Right renal cortex interstitium (tissue), 3 donors: ENCODE results near the gene ZBTB40. TPM values are rescaled to one million over a fixed set of nuclear protein-coding genes. Genes with fewer than 3 reads are reported as not detected.

ENCODE experiments used
- DNase-seq, 3 donors: peaks; one replicate each; pipeline ENCODE4 v3.0.0-alpha.2; 2013; ENCODE audit warnings: low read depth in 3 of 3, low spot score in 2 of 3
- polyA plus RNA-seq, 3 donors: library from polyadenylated mRNA; unstranded; fragments of 120-200 nt; gene quantifications; one replicate each; pipeline ENCODE4 v1.2.1, GENCODE V29; 2013; ENCODE audit not compliant: insufficient read length in 3 of 3

The ZBTB40 gene
- polyA plus RNA-seq, 3 donors: 18.4 to 19.8 (median 19.3) TPM

DNA sequence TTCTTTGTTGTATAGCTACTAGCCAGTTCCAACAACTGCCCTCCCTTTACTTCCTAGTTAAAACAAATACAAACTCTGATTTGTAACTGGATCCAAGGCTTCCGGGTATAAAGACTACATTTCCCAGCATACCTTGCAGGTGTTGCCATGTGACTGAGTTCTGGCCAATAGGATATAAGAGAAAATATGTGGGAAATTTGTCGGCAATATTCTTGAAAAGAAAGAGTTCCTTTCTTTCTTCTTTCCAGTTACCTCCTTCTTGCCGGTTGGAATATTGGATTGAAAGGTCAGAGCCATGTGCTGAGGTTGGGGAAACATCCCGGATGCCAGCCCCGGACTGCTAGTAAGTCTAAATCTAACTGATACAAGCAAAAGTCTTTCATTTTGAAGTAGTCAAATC lies 23.0 kb upstream of the ZBTB40 start:
- DNase-seq: no peak

DNA sequence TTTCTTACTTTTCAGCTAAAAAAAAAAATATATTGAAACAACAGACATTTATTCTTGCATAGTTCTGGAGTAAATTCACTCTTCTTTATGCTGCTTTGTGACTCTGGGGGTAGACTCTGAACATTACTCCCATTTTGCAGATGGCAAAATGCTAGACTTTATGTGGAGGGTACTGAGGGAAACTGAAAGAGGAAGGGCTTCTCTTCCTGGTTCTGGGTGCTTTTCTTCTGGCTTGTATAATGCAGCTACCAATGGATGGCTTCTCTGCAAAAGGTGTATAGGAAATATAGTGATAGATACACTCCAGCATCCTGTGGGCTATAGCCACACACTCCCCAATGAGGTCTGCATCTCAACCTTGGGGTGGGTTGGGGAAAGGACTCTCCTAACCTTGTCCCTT lies 19.7 kb upstream of the ZBTB40 start:
- no peak for DNase-seq

DNA sequence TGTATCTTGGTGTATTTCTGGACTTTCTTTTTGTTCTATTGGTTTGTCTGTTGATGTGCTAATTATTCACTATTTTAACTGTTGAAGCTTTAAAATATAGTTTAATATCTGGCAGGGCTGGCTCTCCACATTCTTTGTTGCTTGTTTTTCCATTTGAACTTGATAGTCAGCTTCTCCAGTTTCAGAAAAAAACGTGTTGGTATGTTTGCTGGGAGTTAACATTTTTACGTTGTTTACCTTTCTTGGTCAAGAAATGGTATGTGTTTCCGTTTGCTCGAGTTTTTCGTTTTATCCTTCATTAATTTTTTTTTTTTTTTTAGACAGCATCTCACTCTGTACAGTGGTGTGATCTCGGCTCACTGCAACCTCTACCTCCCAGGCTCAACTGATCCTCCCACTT lies 16.9 kb upstream of the ZBTB40 start:
- DNase-seq: no peak

DNA sequence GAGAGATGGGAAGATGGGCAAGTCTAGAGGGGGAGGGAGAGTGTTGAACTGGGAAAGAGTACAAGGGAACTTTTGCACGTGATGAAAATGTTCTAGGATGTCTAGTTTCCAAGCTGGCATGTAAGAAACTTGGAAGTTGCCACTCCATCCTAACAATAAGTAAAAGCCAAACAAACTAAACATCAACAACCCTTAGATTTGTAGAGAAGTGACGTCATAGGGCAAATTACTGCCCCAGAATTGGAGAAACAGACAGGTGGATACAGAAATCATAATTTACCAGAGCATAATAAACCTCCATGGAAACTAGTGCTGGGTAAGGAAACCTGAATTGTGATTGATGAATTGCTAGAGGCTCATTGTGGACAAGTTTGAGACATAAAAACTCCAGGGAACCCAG lies 14.7 kb upstream of the ZBTB40 start:
- DNase-seq: no peak

DNA sequence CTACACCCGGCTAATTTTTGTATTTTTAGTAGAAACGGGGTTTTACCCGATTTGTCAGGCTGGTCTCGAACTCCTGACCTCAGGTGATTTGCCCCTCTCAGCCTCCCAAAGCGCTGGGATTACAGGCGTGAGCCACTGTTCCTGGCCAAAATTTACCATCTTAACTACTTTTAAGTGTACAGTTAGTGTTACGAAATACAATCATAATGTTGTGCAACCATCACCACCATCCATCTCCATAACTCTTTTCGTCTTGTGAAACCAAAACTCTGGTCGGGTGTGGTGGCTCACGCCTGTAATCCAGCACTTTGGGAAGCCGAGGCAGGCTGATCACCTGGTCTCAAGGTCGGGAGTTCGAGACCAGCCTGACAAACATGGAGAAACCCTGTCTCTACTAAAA lies 14.1 kb upstream of the ZBTB40 start:
- DNase-seq: no peak

DNA sequence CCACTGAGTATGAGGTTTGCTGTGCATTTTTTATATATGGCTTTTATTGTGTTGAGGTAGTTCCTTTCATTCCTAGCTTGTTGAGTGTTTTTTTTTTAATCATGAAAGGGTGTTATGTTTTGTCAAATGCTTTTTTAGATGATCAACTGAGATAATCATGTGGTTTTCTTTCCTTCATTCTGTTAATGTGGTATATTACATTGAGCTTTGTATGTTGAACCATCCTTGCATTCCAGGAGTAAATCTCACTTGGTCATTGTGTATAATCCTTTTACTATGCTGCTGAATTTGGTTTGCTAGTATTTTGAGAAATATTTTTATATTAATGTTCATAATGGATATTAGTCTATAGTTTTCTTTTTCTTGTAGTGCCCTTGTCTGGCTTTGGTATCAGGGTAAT lies 11.1 kb upstream of the ZBTB40 start:
- no peak for DNase-seq

DNA sequence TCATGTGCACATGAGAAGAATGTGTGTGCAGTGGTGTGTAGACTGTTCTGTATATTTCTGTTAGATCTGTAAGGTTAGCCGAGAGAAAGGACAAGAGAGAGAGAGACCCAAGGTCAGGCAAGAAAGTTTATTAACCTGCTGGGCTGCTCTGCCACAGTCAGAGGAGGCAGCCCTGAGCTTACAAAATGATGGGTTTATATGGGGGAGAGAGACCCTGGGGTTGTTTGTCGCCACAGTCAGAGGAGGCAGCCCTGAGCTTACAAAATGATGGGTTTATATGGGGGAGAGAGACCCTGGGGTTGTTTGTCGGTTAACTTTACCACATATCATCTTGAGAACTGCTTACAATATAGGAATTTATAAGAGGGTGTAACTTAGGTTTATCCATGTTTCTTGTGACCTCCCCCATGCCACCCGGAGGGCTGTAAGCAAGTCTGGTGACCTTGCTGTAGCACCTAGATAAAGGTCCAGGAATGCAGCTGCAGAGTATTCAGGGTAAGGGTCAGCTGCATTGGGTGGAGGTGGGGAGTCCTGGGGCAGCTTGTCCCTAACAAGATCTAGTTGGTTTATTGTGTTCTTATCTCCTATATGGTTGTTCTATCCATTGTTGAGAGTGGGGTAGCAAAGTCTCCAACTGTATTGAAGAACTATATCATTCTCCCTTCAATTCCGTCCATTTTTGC lies 9.3 kb upstream of the ZBTB40 start:
- DNase-seq: no peak

DNA sequence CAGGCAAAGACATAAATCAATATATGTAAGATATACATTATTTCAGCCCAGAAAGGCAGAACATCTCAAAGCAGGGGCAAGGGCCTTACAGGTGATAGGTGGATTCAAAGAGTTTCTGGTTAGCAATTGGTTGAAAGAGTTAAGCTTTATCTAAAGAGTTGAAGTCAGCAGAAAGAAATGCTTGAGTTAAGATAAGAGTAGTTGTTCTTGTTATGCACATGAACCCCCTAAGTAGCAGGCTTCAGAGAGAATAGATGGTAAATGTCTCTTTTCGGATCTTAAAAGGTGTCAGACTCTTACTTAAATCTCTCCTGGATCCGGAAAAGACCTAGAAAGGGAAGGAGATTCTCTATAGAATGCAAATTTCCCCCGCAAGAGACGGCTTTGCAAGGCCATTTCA lies 8.3 kb upstream of the ZBTB40 start:
- DNase-seq: no peak

DNA sequence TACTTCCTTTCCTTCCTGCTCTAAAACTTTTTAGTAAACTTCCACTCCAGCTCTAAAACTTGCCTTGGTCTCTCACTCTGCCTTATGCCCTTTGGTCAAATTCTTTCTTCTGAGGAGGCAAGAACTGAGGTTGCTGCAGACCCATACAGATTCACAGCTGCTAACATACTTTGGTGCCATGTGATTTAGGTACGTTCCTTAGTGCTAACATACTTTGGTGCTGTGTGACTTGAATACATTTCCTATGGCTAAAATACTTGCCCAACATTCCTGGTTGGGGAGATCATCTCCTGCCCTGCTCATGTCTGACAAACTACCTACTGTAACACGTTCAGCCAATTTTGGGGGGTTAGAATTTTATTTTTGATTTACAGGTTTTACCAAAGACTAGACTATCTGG lies 6.8 kb upstream of the ZBTB40 start:
- DNase-seq: no peak

DNA sequence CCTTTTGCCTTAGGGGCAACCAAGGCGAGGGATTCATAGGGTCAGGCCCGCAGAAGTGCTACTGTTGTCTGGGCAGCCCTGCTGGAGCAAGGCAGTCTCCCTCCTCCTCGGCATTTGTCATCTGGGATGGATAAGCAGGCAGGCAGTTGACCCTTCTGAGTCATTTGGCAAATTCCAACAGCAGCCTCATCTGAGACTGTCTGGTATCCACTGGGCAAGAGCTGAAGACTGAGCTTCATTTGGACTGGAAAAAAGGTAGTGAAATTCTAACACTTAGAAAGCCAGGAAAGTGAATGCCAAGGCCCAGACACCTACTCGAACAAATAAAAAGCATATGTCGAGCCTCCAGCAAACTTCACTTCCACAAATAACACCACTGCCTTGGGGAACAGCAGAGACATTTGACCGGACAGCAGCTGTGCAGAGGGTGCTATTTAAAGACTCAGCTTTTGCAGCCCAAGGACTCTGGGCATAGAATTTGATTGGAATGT lies 4.0 kb upstream of the ZBTB40 start:
- DNase-seq: no peak

DNA sequence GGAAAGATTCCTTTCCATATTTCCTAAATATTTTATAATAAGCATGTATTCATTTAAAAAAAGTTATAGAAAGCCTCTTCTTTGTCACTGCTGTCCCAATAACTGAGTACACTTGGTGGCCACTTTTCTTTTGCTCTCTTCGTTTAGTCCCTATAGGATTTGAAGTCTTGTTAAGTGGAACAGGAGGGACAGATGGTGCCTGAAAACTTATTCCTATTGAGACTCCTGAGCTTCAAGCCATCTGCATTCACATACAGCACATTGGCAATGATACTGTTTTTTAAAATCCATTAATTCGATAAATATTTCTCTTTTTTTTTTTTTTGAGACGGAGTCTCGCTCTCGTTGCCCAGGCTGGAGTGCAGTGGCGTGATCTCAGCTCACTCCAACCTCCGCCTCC lies 2.0 kb upstream of the ZBTB40 start:
- DNase-seq: no peak

DNA sequence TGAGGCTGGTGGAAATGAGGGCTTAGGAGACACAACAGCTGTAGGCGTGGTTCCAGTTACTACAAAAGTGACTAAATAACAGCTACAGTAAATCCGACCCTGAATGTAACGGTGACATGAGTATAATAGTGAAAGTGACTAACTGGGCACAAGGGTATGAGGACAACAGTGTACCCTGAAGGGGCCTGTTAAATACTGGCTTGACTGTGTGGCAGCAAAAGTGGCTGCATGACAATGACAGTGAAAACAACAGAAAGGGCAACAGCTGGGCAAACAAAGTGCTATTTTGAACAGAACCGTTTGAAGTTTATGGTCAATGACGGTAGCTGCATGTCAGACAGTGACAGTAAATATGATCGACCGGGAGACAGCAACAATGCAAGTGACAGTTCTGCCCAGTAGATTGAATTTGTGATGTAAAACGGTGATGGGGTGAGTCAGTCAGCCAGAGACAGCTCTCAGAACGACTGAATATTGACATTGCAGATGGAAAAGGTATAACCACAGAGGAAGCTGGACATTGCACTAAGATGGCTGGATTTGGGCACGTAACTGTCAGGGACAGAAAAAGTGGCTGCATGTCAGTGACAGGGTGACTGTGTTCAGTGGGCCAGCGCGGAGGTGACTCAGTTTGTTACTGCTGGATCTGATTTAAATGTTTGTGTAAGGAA lies 1.2 kb upstream of the ZBTB40 start:
- DNase-seq: no peak

DNA sequence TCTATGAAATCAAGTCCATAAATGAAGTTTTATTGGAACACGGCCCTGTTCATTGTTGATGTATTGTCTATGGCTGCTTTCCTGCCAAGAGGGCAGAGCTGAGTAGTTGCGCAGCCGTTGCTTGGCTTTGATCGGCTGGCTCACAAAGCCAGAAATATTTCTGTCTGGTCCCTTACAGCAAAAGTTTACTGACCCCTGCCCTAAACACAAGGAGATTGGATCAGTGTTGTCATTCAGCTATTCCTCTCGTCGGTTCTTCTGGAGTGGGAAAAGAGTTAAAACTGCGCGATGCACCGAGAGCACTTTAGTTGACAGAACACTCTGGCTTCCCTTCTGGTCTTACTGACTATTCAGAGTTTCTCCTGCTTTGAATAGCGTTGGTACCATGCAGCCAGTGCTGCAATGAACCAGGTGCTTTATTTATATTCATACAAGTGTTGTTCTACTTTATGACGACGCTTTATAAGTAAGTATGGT lies 868 bp downstream of the ZBTB40 start:
- peak in 2 of 3 donors; percentile 31 to 44 for DNase-seq

DNA sequence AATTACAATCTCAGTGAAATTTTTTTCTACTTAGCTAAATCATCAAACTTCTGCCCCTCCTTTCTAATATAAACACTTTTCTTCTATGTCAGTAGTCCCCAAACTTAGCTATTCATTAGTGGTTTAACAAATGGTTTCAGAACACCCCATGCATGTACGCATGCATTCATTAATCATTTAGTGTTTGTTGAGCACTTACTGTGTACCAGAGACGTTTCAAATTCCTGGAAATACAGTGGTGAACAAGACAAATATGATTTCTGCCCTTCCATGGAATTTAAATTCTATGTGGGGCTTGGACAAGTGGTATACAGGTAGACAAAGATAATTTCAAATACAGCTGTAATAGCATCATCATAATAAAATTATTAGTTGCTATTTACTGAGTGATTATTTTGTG lies 1.5 kb downstream of the ZBTB40 start:
- DNase-seq: no peak

DNA sequence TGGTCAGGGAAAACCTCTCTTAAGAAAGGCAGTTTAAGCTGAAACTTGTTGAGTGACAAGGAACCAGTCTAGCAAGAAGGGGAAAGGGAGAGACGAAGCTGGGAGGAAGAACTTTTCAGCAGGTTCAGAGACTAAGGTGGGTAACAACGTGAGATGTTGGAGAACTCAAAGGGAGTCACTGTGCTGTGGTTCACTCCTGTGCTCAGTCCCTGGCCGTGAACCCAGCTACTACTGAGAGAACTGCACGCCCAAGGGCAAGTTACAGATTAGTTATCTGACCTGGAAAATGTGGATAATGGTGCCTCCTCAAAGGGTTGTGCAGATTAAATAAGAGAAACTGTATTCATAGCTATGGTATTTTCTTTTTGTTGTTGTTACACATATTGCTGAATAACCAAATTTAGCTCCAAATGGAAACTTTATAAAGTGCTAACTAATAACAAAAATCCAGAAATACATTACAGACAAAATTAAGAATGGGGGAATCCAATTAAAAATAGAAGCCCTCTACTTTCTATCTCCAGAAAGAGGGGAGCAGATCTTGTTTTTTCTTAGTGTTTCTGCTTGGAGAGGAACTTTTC lies 2.9 kb downstream of the ZBTB40 start:
- no peak for DNase-seq

DNA sequence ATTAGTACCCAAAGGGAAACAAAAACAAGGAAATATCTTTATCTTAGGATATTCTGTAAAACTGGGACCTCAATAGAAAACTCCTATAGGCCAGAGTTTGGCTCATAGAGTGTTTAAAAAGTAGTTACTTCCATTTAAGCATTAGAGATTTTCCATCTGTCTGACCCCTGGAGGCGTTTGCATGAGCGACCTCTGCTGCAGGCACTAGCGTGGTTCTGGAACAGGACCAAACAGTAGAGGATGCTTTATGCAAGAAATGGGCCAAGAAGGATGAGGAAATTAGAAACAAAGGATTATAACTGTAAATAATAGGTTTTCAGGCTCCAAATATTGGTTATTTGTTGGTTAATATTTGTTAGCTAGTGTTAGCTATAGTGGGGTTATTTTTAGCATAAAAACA lies 5.7 kb downstream of the ZBTB40 start:
- peak in 2 of 3 donors; percentile 41 to 46 for DNase-seq

DNA sequence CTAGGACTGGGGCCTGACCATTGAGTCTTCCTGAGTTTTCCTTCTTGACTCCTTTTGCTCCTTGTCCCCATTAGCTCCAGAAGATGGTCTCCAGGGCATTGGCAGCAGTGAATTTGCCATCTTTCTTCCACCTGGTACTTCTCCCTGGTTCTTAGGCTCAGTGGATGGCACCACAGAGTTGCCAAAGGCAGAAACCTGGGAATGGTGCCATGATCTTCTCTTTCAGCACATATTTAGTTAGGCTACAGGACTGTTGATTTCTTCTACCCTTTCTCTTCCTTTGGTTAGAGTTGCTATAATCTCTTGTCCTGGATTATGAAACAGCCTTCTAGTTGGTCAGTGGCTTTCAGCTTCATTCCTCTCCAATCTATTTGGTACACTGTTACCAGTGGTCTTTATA lies 6.2 kb downstream of the ZBTB40 start:
- DNase-seq: no peak

DNA sequence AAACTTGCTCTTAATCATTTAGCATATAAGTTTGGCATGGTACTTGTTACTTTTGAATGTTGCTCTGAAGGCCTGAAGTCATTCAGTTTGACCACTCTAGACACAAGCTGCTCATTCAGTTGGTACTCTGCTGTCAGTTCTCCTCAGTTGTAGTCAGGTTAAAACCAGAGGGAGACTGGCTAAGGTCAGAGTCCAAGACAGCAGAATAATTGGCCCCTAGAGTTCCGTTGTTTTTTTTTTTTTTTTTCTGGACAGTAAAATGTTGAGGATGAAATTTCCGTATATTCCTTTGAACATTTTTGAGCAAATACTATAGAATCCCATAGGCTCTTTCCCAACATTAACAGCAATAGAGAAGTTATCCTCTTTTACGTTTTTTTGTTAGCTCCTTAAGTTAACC lies 9.4 kb downstream of the ZBTB40 start:
- no peak for DNase-seq

DNA sequence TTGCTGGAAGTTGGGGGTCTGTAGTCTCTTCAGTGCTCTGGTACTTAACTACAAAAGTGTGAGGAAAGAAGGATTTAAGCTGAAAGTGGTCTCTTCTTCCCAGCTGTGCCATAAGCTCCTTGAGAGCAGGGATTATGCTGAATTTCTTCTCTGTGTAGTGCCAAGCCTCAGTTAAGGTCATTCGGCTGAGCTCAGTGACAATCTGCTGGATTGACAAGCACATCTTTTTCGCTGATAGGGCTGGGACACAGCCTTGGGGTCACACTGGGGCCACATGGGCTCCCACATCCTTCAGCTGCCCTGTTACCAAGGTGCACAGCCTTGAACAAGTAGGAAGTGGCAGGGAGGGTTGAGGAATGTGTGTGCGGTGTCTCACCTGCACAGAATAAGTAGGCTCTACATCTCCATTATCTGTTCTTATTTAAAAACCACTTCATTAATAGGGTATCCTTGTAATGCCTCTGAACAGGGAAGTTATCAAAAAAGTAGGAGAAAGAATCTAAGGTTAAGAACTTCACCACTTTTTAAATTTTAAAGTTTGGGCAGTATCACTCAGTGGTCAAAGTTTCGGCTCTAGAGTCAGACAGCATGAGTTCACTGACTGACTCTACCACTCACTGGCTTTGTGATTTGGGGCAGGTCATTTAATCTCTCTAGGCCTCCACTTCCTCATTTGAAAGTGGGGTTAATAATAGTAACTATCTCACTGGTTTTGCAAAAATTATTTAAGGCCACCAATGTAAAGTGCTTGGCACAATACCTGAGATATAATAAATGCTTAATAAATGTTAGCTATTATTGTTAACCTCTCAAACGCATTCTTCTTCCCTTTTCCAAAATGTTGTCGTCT lies 10.3 kb downstream of the ZBTB40 start:
- no peak for DNase-seq

DNA sequence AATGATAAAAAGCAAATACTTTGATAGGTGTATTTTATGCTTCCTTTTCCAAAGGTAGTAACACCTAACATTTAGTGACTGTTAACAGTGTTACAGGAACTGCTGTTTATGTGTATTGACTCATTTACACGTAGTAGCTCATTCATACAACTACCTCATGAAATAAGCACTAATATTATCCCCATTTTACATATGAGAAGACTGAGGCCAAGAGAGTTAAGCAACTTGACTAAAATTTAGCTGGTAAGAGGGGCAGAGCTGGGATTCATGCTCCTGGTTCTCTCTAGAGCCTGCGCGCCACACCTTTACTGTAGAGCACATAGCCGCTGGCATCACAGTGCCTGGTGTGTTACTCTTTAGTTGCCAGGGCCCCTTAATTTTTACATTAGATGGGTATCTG lies 11.3 kb downstream of the ZBTB40 start:
- no peak for DNase-seq

DNA sequence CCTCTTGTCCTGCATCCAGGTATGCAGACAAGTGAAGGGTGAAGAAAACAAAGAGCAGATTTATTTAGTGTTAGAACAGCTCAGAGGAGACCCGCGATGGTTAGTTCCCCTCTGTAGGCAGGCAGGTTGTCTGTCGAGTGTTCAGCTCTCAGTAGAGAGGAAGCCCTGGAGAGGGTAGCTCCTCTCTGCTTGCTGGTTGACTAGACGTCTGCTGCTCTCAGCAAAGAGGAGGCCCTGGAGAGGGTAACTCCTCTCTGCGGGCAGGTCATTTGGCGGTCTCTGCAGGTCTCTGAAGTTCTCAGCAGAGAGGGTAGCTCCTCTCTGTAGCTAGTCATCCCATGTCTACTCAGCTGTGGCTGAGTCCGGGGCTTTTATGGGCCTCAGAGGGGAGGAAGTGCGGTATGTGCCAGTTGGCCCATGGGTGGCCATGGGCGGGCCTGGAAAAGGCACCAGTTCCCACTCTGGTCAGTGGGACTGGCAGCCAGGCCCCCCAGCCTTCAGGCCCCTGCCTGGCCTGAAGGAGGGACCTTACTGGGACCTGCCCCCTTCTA lies 13.4 kb downstream of the ZBTB40 start:
- no peak for DNase-seq
